Liver (tissue), 9 donors: ENCODE measurements around the gene IL17RE. TPM values are rescaled to one million over a fixed set of nuclear protein-coding genes. Genes with fewer than 3 reads are reported as not detected.

Source experiments
- DNase-seq: peaks from one replicate; pipeline ENCODE4 v3.0.0-alpha.2; 2017; ENCODE audit warnings: low spot score
- H3K27ac ChIP-seq, 2 donors: one replicate each; pipeline ENCODE4 v1.7.0; 2013; ENCODE audit warnings: inconsistent platforms in 2 of 2, low read length in 2 of 2, control low read depth in 1 of 2, low read depth in 1 of 2, mild to moderate bottlenecking in 1 of 2
- H3K27me3 ChIP-seq, 4 donors: one replicate each; pipeline versions ENCODE4 v1.6.1 to v1.7.0; 2013; ENCODE audit warnings: low read length in 3 of 4, inconsistent platforms in 1 of 4, mild to moderate bottlenecking in 1 of 4, moderate library complexity in 1 of 4; ENCODE audit not compliant: control insufficient read depth in 4 of 4, insufficient read depth in 4 of 4
- H3K36me3 ChIP-seq, 4 donors: one replicate each; pipeline versions ENCODE4 v1.6.1 to v1.7.0; 2013; ENCODE audit warnings: low read length in 3 of 4, mild to moderate bottlenecking in 3 of 4, low read depth in 1 of 4, moderate library complexity in 1 of 4; ENCODE audit not compliant: control insufficient read depth in 4 of 4, insufficient read depth in 3 of 4
- H3K4me1 ChIP-seq, 4 donors: one replicate each; pipeline versions ENCODE4 v1.6.1 to v1.7.0; 2013; ENCODE audit warnings: low read length in 3 of 4, mild to moderate bottlenecking in 3 of 4, moderate library complexity in 1 of 4; ENCODE audit not compliant: control insufficient read depth in 4 of 4, insufficient read depth in 4 of 4
- H3K4me3 ChIP-seq, 3 donors: one replicate each; pipeline versions ENCODE4 v1.6.1 to v1.7.0; 2013; ENCODE audit warnings: low read length in 3 of 3, control low read depth in 1 of 3, low read depth in 1 of 3, mild to moderate bottlenecking in 1 of 3
- H3K9ac ChIP-seq, 2 donors: one replicate each; pipeline ENCODE4 v1.7.0; 2013; ENCODE audit warnings: low read length in 2 of 2, mild to moderate bottlenecking in 2 of 2, moderate library complexity in 2 of 2, control low read depth in 1 of 2, low read depth in 1 of 2
- H3K9me3 ChIP-seq, 4 donors: one replicate each; pipeline versions ENCODE4 v1.6.1 to v1.7.0; 2013; ENCODE audit warnings: low read length in 3 of 4; ENCODE audit not compliant: control insufficient read depth in 4 of 4
- EGR1 ChIP-seq, 2 donors: IDR thresholded peaks; 2 replicates each; pipeline ENCODE4 v1.6.1; 2016 to 2018; ENCODE audit warnings: antibody characterized with exemption in 2 of 2, low read depth in 2 of 2
- FOXA1 ChIP-seq: IDR thresholded peaks from 2 replicates; pipeline ENCODE4 v1.6.1; 2016; ENCODE audit warnings: antibody characterized with exemption
- FOXA2 ChIP-seq: IDR thresholded peaks from 2 replicates; pipeline ENCODE4 v1.6.1; 2016; ENCODE audit warnings: antibody characterized with exemption
- GABPA ChIP-seq, 2 donors: IDR thresholded peaks in 1 of 2; conservative IDR thresholded peaks in 1 of 2; 2 replicates each; pipeline ENCODE4 v1.6.1; 2016; ENCODE audit warnings: antibody characterized with exemption in 2 of 2, mild to moderate bottlenecking in 1 of 2, moderate library complexity in 1 of 2
- HNF4A ChIP-seq, 2 donors: conservative IDR thresholded peaks; 2 replicates each; pipeline ENCODE4 v1.6.1; 2016; ENCODE audit warnings: antibody characterized with exemption in 2 of 2, mild to moderate bottlenecking in 2 of 2
- NR2F2 ChIP-seq: IDR thresholded peaks from 2 replicates; pipeline ENCODE4 v1.6.1; 2016; ENCODE audit warnings: antibody characterized with exemption
- RAD21 ChIP-seq, 2 donors: IDR thresholded peaks; 2 replicates each; pipeline ENCODE4 v1.6.1; 2016; ENCODE audit warnings: antibody characterized with exemption in 2 of 2, mild to moderate bottlenecking in 2 of 2
- RXRA ChIP-seq, 2 donors: IDR thresholded peaks; 2 replicates each; pipeline ENCODE4 v1.6.1; 2017 to 2018; ENCODE audit warnings: antibody characterized with exemption in 2 of 2, mild to moderate bottlenecking in 1 of 2
- SP1 ChIP-seq: IDR thresholded peaks from 2 replicates; pipeline ENCODE4 v1.6.1; 2018; ENCODE audit warnings: antibody characterized with exemption, mild to moderate bottlenecking
- TAF1 ChIP-seq: conservative IDR thresholded peaks from 2 replicates; pipeline ENCODE4 v1.6.1; 2016; ENCODE audit warnings: antibody characterized with exemption, mild to moderate bottlenecking
- YY1 ChIP-seq: IDR thresholded peaks from 2 replicates; pipeline ENCODE4 v1.6.1; 2016; ENCODE audit warnings: antibody characterized with exemption, mild to moderate bottlenecking
- WGBS: extraction: QIAGEN DNeasy Blood & Tissue Kit; methylation state at CpG from one replicate; pipeline ENCODE4 v1.1.7; 2013; 5-methylcytosine and 5-hydroxymethylcytosine counted together
- polyA plus RNA-seq, 2 donors: library from polyadenylated mRNA; stranded (reverse) in 1 of 2; unstranded in 1 of 2; fragments of 200-250 nt in 1 of 2; fragments of >200 nt in 1 of 2; fragmentation: Nextera tagmentation in 1 of 2; extraction: Ambion mirVana in 1 of 2; gene quantifications; one replicate each; pipeline versions ENCODE4 v1.2.1 to v1.2.3, GENCODE V29; 2013 to 2015
- total RNA-seq, 2 donors: library from RNA; depleted of rRNA; stranded (reverse); fragments of >200 nt; gene quantifications; one replicate each; pipeline ENCODE4 v1.2.3, GENCODE V29; 2014
- TF ChIP-seq, protein P1 (sequence below): IDR thresholded peaks from 2 replicates; pipeline ENCODE4 v1.6.1; 2016; ENCODE audit warnings: antibody characterized with exemption
- TF ChIP-seq, protein P2 (sequence below): IDR thresholded peaks from 2 replicates; pipeline ENCODE4 v1.6.1; 2016; ENCODE audit warnings: antibody characterized with exemption, mild to moderate bottlenecking
- TF ChIP-seq, protein P3 (sequence below): fragments of 150-350 bp; IDR thresholded peaks from 2 replicates; pipeline ENCODE4 v1.5.1; 2017; ENCODE audit warnings: improper control_type of control experiment, low read depth, low read length; ENCODE audit not compliant: missing input control
- TF ChIP-seq, protein P4 (sequence below): IDR thresholded peaks from 2 replicates; pipeline ENCODE4 v1.6.1; 2016; ENCODE audit warnings: antibody characterized with exemption
- TF ChIP-seq, protein P5 (sequence below): IDR thresholded peaks from 2 replicates; pipeline ENCODE4 v1.6.1; 2016; ENCODE audit warnings: antibody characterized with exemption
- donor health status: healthy.
- donor health status: healthy.
- donor health status: healthy.
- donor health status: healthy.
- donor health status: healthy.

IL17RE gene
- total and polyA plus RNA-seq, 4 donors, result 0.42 to 2.1 (median 0.90) TPM

DNA sequence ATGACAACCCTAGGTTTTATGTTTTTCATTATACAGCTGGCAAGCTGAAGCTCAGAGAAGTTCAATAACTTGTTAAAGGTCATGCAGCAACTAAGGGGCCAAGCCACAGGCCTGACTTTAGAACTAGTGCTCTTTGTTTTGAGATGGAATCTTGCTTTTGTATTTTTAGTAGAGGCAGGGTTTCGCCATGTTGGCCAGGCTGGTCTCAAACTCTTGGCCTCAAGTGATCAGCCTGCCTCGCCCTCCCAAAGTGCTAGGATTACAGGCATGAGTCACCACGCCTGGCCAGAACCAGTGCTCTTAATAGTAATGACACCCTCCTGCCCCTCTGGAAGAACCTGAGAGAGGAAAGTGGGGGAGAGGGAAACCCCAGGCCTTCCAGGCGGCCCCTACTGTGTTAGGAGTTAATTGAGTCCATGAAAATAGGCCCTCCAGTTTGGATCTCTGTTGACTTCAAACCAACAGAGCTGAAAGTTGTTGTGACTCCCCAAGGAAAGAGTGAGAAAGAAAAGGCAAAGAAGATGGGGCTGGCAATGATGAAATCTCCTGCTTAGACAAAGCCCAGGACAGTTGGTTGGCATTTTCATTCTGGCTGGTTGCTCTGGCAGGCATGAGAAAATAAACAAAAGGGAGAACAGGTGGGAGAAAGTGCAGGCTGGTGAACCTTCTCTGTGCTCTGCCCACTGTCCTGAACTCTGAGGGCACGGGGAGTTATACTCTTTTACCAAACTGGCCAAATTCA, 53.1 kb downstream of the IL17RE start:
- no peaks in the 10 kb centered on the region for H3K36me3 ChIP-seq
- TF ChIP-seq YY1 (no peak), NR2F2 (no peak), RAD21 (IDR thresholded peaks at IDR 0.05) (peak in 1 of 2 donors; percentile 12), SP1 (no peak), GABPA (IDR thresholded peaks at IDR 0.05 in 1 of 2, conservative IDR thresholded peaks at IDR 0.05 in 1 of 2) (no peak), RXRA (IDR thresholded peaks at IDR 0.05) (peak; percentile 57 to 71), EGR1 (IDR thresholded peaks at IDR 0.05; ENCODE audit: low read depth in 2 of 2) (no peak), FOXA1 (no peak), HNF4A (conservative IDR thresholded peaks at IDR 0.05) (peak; percentile 41 to 47), TAF1 (no peak), FOXA2 (no peak)
- TF ChIP-seq, protein P1, sequence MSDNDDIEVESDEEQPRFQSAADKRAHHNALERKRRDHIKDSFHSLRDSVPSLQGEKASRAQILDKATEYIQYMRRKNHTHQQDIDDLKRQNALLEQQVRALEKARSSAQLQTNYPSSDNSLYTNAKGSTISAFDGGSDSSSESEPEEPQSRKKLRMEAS, result peak; percentile 15
- TF ChIP-seq, protein P2, sequence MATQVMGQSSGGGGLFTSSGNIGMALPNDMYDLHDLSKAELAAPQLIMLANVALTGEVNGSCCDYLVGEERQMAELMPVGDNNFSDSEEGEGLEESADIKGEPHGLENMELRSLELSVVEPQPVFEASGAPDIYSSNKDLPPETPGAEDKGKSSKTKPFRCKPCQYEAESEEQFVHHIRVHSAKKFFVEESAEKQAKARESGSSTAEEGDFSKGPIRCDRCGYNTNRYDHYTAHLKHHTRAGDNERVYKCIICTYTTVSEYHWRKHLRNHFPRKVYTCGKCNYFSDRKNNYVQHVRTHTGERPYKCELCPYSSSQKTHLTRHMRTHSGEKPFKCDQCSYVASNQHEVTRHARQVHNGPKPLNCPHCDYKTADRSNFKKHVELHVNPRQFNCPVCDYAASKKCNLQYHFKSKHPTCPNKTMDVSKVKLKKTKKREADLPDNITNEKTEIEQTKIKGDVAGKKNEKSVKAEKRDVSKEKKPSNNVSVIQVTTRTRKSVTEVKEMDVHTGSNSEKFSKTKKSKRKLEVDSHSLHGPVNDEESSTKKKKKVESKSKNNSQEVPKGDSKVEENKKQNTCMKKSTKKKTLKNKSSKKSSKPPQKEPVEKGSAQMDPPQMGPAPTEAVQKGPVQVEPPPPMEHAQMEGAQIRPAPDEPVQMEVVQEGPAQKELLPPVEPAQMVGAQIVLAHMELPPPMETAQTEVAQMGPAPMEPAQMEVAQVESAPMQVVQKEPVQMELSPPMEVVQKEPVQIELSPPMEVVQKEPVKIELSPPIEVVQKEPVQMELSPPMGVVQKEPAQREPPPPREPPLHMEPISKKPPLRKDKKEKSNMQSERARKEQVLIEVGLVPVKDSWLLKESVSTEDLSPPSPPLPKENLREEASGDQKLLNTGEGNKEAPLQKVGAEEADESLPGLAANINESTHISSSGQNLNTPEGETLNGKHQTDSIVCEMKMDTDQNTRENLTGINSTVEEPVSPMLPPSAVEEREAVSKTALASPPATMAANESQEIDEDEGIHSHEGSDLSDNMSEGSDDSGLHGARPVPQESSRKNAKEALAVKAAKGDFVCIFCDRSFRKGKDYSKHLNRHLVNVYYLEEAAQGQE, result no peak
- TF ChIP-seq, protein P3, sequence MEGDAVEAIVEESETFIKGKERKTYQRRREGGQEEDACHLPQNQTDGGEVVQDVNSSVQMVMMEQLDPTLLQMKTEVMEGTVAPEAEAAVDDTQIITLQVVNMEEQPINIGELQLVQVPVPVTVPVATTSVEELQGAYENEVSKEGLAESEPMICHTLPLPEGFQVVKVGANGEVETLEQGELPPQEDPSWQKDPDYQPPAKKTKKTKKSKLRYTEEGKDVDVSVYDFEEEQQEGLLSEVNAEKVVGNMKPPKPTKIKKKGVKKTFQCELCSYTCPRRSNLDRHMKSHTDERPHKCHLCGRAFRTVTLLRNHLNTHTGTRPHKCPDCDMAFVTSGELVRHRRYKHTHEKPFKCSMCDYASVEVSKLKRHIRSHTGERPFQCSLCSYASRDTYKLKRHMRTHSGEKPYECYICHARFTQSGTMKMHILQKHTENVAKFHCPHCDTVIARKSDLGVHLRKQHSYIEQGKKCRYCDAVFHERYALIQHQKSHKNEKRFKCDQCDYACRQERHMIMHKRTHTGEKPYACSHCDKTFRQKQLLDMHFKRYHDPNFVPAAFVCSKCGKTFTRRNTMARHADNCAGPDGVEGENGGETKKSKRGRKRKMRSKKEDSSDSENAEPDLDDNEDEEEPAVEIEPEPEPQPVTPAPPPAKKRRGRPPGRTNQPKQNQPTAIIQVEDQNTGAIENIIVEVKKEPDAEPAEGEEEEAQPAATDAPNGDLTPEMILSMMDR, result no peak
- TF ChIP-seq, protein P4, sequence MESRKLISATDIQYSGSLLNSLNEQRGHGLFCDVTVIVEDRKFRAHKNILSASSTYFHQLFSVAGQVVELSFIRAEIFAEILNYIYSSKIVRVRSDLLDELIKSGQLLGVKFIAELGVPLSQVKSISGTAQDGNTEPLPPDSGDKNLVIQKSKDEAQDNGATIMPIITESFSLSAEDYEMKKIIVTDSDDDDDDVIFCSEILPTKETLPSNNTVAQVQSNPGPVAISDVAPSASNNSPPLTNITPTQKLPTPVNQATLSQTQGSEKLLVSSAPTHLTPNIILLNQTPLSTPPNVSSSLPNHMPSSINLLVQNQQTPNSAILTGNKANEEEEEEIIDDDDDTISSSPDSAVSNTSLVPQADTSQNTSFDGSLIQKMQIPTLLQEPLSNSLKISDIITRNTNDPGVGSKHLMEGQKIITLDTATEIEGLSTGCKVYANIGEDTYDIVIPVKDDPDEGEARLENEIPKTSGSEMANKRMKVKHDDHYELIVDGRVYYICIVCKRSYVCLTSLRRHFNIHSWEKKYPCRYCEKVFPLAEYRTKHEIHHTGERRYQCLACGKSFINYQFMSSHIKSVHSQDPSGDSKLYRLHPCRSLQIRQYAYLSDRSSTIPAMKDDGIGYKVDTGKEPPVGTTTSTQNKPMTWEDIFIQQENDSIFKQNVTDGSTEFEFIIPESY, result no peak
- TF ChIP-seq, protein P5, sequence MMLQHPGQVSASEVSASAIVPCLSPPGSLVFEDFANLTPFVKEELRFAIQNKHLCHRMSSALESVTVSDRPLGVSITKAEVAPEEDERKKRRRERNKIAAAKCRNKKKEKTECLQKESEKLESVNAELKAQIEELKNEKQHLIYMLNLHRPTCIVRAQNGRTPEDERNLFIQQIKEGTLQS, result peak; percentile 24
- DNase-seq, result no peak
- no peak overlapping the region for H3K27ac ChIP-seq
- no peaks in the 10 kb centered on the region for H3K9me3 ChIP-seq
- peaks cover 8 to 22% (median 15%) of the 10 kb centered on the region in 4 donors for H3K4me1 ChIP-seq
- H3K4me3 ChIP-seq, result no peak overlapping the region
- 82% methylated on average over 5 of the region's 5 CpGs for WGBS
- peaks cover 0 to 3% (median 0%) of the 10 kb centered on the region in 4 donors for H3K27me3 ChIP-seq
- H3K9ac ChIP-seq, result no peak overlapping the region
